Heart left ventricle (tissue), 16 donors: ENCODE results near the gene NFKB2. TPM values are rescaled to one million over a fixed set of nuclear protein-coding genes. Genes with fewer than 3 reads are reported as not detected.

ENCODE experiments used
- ATAC-seq, 4 donors: fragments of 200-7000 bp; cut with Tn5 transposase; one replicate each; pipeline ENCODE4 v1.9.1; 2020 to 2022; ENCODE audit warnings: moderate library complexity in 4 of 4, mild to moderate bottlenecking in 3 of 4, moderate number of reproducible peaks in 1 of 4
- DNase-seq, 5 donors: peaks; one replicate each; pipeline ENCODE4 v3.0.0-alpha.2; 2020
- H3K27ac ChIP-seq, 12 donors: fragments of 200-600 bp; sonication (generic) in 4 of 12; one replicate each; pipeline versions ENCODE4 v1.5.0 to v1.8.0; 2016 to 2022; ENCODE audit warnings: mild to moderate bottlenecking in 2 of 12
- H3K27me3 ChIP-seq, 9 donors: fragments of 200-600 bp; sonication (generic) in 2 of 9; one replicate each; pipeline versions ENCODE4 v1.5.1 to v1.8.0; 2016 to 2022; ENCODE audit warnings: mild to moderate bottlenecking in 3 of 9
- H3K36me3 ChIP-seq, 9 donors: fragments of 200-600 bp; sonication (generic) in 2 of 9; one replicate each; pipeline versions ENCODE4 v1.5.0 to v1.8.0; 2018 to 2022; ENCODE audit warnings: mild to moderate bottlenecking in 2 of 9
- H3K4me1 ChIP-seq, 12 donors: fragments of 200-600 bp; sonication (generic) in 4 of 12; one replicate each; pipeline versions ENCODE4 v1.5.0 to v1.8.0; 2016 to 2022; ENCODE audit warnings: mild to moderate bottlenecking in 3 of 12
- H3K4me3 ChIP-seq, 12 donors: fragments of 200-600 bp; sonication (generic) in 4 of 12; one replicate each; pipeline versions ENCODE4 v1.5.0 to v1.8.0; 2017 to 2022; ENCODE audit warnings: mild to moderate bottlenecking in 9 of 12, moderate library complexity in 4 of 12
- H3K9me3 ChIP-seq, 12 donors: fragments of 200-600 bp; sonication (generic) in 4 of 12; one replicate each; pipeline versions ENCODE4 v1.5.0 to v1.8.0; 2016 to 2022; ENCODE audit warnings: mild to moderate bottlenecking in 1 of 12
- POLR2A ChIP-seq, 2 donors: fragments of 450-650 bp; IDR thresholded peaks; one replicate each; pipeline ENCODE4 v1.6.1; 2017; ENCODE audit warnings: antibody characterized with exemption in 2 of 2, mild to moderate bottlenecking in 2 of 2, moderate library complexity in 2 of 2
- WGBS, 4 donors: extraction: QIAGEN DNeasy Blood & Tissue Kit in 2 of 4; methylation state at CpG; one replicate each; pipeline versions ENCODE4 v1.1.5 to v1.1.7; 2013 to 2018; 5-methylcytosine and 5-hydroxymethylcytosine counted together
- intact Hi-C, 10 donors: fragments of 100-400 bp; cut with DNase I; formaldehyde crosslinking; loops; one replicate each; pipeline versions ENCODE4 v1.11.1 to v1.14.2; 2022
- polyA plus RNA-seq, 2 donors: library from polyadenylated mRNA; stranded (reverse); fragments of 200-250 nt; gene quantifications; one replicate each; pipeline ENCODE4 v1.2.3, GENCODE V29; 2013
- total RNA-seq, 9 donors: library from RNA; depleted of rRNA in 2 of 9; stranded (reverse); fragments of >200 nt in 2 of 9; fragmentation: NEBNext Ultra II Directional in 3 of 9; extraction: Animal tissue kit (Norgen Biotek cat#: 25700) in 3 of 9; gene quantifications; one replicate each; pipeline versions ENCODE4 v1.1.0 to v1.2.4, GENCODE V29; 2016 to 2023
- TF ChIP-seq, protein P1 (sequence below), 12 donors: fragments of 200-600 bp; sonication (generic) in 4 of 12; IDR thresholded peaks; one replicate each; pipeline versions ENCODE4 v1.5.0 to v1.8.0; 2018 to 2022; ENCODE audit warnings: antibody characterized with exemption in 12 of 12, mild to moderate bottlenecking in 5 of 12
- donor health status: ischemic (EF 13 %, LVEDD 7.1; RV severe dilation, severe dysfunction).
- donor health status: healthy with polysubstance abuse.
- donor health status: DM: no; HTN: yes; CAD: no.
- donor health status: DM: no; HTN: no; CAD: no.
- donor health status: ischemic (EF 25% LVEDD 6.9; RV normal size, moderate dysfunction).
- donor health status: ischemic (EF 25% LVEDD 5.7; RV mildly dilated, moderate dysfunction).
- donor health status: healthy.
- donor health status: DM: yes; HTN: yes; CAD: no.
- donor health status: ischemic (EF 35%, LVEDD 5.7; RV mildly dilated, moderate dysfunction).
- donor health status: nonischemic (EF 11% LVEDD 7.7; RV severe dilation, severe dysfunction).
- donor health status: DM: yes; HTN: yes; CAD: no.
- donor health status: PGD.
- donor health status: ischemic (EF 29% LVEDD 5.4; RV normal size, mild dysfunction).
- donor health status: nonischemic (EF 23%, LVEDD 6.1; RV moderate dilation, normal function).

The NFKB2 gene
- total and polyA plus RNA-seq, 11 donors = 9.6 to 50.4 (median 17.2) TPM

- TF ChIP-seq, protein P1, sequence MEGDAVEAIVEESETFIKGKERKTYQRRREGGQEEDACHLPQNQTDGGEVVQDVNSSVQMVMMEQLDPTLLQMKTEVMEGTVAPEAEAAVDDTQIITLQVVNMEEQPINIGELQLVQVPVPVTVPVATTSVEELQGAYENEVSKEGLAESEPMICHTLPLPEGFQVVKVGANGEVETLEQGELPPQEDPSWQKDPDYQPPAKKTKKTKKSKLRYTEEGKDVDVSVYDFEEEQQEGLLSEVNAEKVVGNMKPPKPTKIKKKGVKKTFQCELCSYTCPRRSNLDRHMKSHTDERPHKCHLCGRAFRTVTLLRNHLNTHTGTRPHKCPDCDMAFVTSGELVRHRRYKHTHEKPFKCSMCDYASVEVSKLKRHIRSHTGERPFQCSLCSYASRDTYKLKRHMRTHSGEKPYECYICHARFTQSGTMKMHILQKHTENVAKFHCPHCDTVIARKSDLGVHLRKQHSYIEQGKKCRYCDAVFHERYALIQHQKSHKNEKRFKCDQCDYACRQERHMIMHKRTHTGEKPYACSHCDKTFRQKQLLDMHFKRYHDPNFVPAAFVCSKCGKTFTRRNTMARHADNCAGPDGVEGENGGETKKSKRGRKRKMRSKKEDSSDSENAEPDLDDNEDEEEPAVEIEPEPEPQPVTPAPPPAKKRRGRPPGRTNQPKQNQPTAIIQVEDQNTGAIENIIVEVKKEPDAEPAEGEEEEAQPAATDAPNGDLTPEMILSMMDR (IDR thresholded peaks at IDR 0.05) = no peak
- no peak for TF ChIP-seq POLR2A (IDR thresholded peaks at IDR 0.05)
- H3K27me3 ChIP-seq = peaks cover 0 to 12% (median 0%) of the 10 kb centered on the region in 9 donors
- DNase-seq = no peak
Observed at GRCh38 chr10:102436312-102436711, 40.8 kb downstream of the NFKB2 start.

DNA sequence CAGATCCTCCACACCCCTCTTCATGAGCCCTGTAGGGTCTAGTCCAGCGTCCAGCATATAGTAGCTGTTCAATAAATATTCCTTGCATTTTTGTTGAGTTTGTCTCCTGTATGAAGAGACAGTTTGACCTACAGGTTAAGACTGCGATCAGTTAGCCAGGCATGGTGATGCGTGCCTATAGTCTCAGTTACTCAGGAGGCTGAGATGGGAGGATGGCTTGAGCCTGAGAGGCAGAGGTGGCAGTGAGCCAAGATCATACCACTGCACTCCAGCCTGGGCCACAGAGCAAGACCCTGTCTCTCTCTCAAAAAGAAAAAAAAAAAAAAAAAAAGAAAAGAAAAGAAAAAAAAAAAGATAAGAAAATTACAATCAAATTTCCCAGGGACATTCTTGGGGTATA lies 42.0 kb downstream of the NFKB2 start:
- Histone ChIP-seq H3K4me3 (peak overlapping the region in 1 of 12 donors; percentile 57), H3K36me3 (no peaks in the 10 kb centered on the region), H3K27ac (no peak overlapping the region), H3K4me1 (peaks cover 0 to 52% (median 1%) of the 10 kb centered on the region in 12 donors), H3K9me3 (no peaks in the 10 kb centered on the region), H3K27me3 (peaks cover 0 to 12% (median 0%) of the 10 kb centered on the region in 9 donors)
- DNase-seq (no peak), ATAC-seq (no peak)
- TF ChIP-seq, protein P1 (IDR thresholded peaks at IDR 0.05) = no peak
- TF ChIP-seq POLR2A (IDR thresholded peaks at IDR 0.05) = no peak
- WGBS, 4 donors = 94 to 98% (median 95%) methylated on average over 3 of the region's 3 CpGs
- intact Hi-C loops = no loop called here

More at GRCh38 chr10:102436312-102436711, 40.8 kb downstream of the NFKB2 start:
- 73 to 83% (median 78%) methylated on average over 6 of the region's 6 CpGs for WGBS, 4 donors
- Histone ChIP-seq H3K4me3 (peak overlapping the region in 3 of 12 donors; percentile 10 to 57 (median 38)), H3K36me3 (no peaks in the 10 kb centered on the region), H3K9me3 (no peaks in the 10 kb centered on the region), H3K4me1 (peaks cover 0 to 59% (median 10%) of the 10 kb centered on the region in 12 donors), H3K27ac (peak overlapping the region in 1 of 12 donors; percentile 89)
- intact Hi-C loops = no loop called here
- ATAC-seq = no peak

GRCh38 chr10:102438374-102438773 lies 42.9 kb downstream of the NFKB2 start:
- no peak for TF ChIP-seq POLR2A (IDR thresholded peaks at IDR 0.05)
- TF ChIP-seq, protein P1 (IDR thresholded peaks at IDR 0.05) = no peak
- no peak for DNase-seq
- Histone ChIP-seq H3K36me3 (no peaks in the 10 kb centered on the region), H3K4me3 (no peak overlapping the region), H3K27me3 (peaks cover 0 to 12% (median 0%) of the 10 kb centered on the region in 9 donors), H3K4me1 (peaks cover 0 to 47% (median 0%) of the 10 kb centered on the region in 12 donors), H3K27ac (no peak overlapping the region), H3K9me3 (no peaks in the 10 kb centered on the region)
- WGBS, 4 donors = 29 to 93% (median 73%) methylated on average over 1 of the region's 1 CpG
- no peak for ATAC-seq
- intact Hi-C loops = no loop called here

DNA sequence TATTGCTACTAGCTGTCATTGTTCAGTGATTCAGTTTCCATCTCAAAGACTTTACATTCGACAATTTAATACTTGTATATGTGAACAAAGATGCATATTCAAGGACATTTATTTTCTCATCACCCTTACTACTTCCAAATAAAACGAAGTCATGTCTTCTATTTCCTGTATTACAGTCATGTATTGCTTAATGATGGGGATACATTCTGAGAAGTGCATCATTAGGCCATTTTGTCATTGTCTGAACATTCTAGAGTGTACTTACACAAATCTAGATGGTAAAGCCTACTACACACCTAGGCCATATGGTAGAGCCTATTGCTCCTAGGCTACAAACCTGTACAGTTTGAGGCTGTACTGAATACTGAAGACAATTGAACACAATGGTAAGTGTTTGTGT lies 49.3 kb downstream of the NFKB2 start:
- ATAC-seq (no peak), DNase-seq (no peak)
- no peaks in the 10 kb centered on the region for H3K9me3 ChIP-seq
- H3K4me1 ChIP-seq = peaks cover 0 to 8% (median 3%) of the 10 kb centered on the region in 12 donors
- H3K27ac ChIP-seq = no peak overlapping the region
- intact Hi-C loops = no loop called here
- H3K4me3 ChIP-seq = no peak overlapping the region
- 76 to 82% (median 78%) methylated on average over 2 of the region's 2 CpGs for whole genome bisulfite sequencing, 4 donors
- TF ChIP-seq, protein P1 (IDR thresholded peaks at IDR 0.05) = no peak
- TF ChIP-seq POLR2A (IDR thresholded peaks at IDR 0.05) = no peak
- no peaks in the 10 kb centered on the region for H3K27me3 ChIP-seq
- no peaks in the 10 kb centered on the region for H3K36me3 ChIP-seq
